Stimulated activated naive CD4-positive, alpha-beta T cell treated with Interleukin-2 at 50 U/mL for 16 hours (primary cell): Measurements from ENCODE around the gene PTCHD4.
"Not testable (repeated sequence)": the region's sequence is repeated elsewhere in the genome, so short reads cannot be mapped to it uniquely, and the experiment has no call there.

Source experiments
- DNase-seq: peaks from one replicate; lab custom pipeline; 2025; lab: John Stamatoyannopoulos, UW

Gene PTCHD4

GRCh38 chr6:48111143-48111506 lies at the start of gene PTCHD4:
Gene PTCHD4, minus strand, starts transcription at chr6:48111197. Its CDS starts 42,240 bp downstream, at chr6:48068957.
- no peak for DNase-seq

- DNase-seq: no peak
These were observed 40.1 kb upstream of the PTCHD4 start for GRCh38 chr6:48151142-48151541.

GRCh38 chr6:48150701-48151100 lies 39.7 kb upstream of the PTCHD4 start:
- no peak for DNase-seq

- DNase-seq: no peak
These were observed 36.1 kb upstream of the PTCHD4 start for GRCh38 chr6:48147051-48147450.

- no peak for DNase-seq
These were observed 33.0 kb upstream of the PTCHD4 start for GRCh38 chr6:48144021-48144420.

GRCh38 chr6:48141975-48142374 lies 31.0 kb upstream of the PTCHD4 start:
- DNase-seq: no peak

- DNase-seq: no peak
These were observed 29.0 kb upstream of the PTCHD4 start for GRCh38 chr6:48139818-48140614.

GRCh38 chr6:48136856-48137255 lies 25.9 kb upstream of the PTCHD4 start:
- no peak for DNase-seq

- no peak for DNase-seq
These were observed 24.5 kb upstream of the PTCHD4 start for GRCh38 chr6:48135323-48136084.

GRCh38 chr6:48134246-48134645 lies 23.2 kb upstream of the PTCHD4 start:
- no peak for DNase-seq

GRCh38 chr6:48123601-48124000 lies 12.6 kb upstream of the PTCHD4 start:
- no peak for DNase-seq

GRCh38 chr6:48121983-48122749 lies 11.2 kb upstream of the PTCHD4 start:
- not testable (repeated sequence) for DNase-seq

GRCh38 chr6:48116699-48117645 lies 6.0 kb upstream of the PTCHD4 start:
- no peak for DNase-seq

- DNase-seq: no peak
These were observed 2.1 kb upstream of the PTCHD4 start for GRCh38 chr6:48113130-48113529.

GRCh38 chr6:48111575-48111974 lies 578 bp upstream of the PTCHD4 start:
- DNase-seq: no peak

- DNase-seq: no peak
These were observed 408 bp downstream of the PTCHD4 start for GRCh38 chr6:48110436-48111142.

GRCh38 chr6:48109944-48110343 lies 1.1 kb downstream of the PTCHD4 start:
- DNase-seq: no peak

- DNase-seq: not testable (repeated sequence)
These were observed 8.4 kb downstream of the PTCHD4 start for GRCh38 chr6:48102476-48103195.

- no peak for DNase-seq
These were observed 9.7 kb downstream of the PTCHD4 start for GRCh38 chr6:48101290-48101689.

GRCh38 chr6:48100588-48100895 lies 10.5 kb downstream of the PTCHD4 start:
- DNase-seq: no peak
